Measurements from ENCODE around the gene ACADM. TPM values are rescaled to one million over a fixed set of nuclear protein-coding genes. Genes with fewer than 3 reads are reported as not detected.
A peak's percentile ranks its signal among the peaks of the same experiment; 100 is the strongest.

The ACADM gene
- total and polyA plus RNA-seq, 2 of the 13 experiments (the other 11 are each of a cell fraction or from before 2014, with no cell fraction given), result 43.7 to 92.2 TPM

DNA sequence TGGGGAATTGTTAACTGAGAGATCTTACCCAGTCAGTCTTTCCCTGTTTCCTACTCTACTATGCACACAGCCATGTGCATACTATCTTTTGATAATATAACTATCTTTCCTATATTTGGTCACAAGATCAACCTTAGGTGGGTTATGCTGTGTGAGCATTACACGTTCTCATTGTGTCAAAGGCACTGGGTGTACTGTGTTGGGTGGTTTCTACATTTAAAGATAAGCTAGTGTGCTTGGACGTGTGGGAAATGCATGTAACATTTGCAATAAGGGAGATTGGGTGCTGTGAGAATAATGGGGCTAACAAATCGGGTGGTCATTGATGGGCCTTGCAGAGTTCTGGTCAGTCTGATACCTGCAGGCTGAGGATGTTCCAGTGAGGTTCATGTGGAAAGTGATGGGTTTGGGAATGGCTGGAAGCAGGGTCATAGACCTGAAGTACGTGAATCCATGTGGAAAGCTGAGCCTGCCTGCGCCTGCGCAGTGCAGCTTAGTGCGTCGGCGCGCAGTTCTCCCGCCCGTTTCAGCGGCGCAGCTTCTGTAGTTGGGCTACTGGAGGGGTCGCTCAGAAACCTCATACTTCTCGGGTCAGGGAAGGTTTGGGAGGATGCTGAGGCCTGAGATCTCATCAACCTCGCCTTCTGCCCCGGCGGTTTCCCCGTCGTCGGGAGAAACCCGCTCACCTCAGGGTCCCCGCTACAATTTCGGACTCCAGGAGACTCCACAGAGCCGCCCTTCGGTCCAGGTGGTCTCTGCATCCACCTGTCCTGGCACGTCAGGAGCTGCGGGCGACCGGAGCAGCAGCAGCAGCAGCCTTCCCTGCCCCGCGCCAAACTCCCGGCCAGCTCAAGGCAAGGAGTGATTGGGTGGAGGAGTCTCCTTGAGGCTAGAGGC lies 72.1 kb downstream of the ACADM start, which contains the start of gene MSH4 (continued):
- TF ChIP-seq, protein P1, sequence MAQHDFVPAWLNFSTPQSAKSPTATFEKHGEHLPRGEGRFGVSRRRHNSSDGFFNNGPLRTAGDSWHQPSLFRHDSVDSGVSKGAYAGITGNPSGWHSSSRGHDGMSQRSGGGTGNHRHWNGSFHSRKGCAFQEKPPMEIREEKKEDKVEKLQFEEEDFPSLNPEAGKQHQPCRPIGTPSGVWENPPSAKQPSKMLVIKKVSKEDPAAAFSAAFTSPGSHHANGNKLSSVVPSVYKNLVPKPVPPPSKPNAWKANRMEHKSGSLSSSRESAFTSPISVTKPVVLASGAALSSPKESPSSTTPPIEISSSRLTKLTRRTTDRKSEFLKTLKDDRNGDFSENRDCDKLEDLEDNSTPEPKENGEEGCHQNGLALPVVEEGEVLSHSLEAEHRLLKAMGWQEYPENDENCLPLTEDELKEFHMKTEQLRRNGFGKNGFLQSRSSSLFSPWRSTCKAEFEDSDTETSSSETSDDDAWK (CRISPR knock-in tag; IDR thresholded peaks at IDR 0.05), result no peak
- no peak for TF ChIP-seq ZNF816 (CRISPR knock-in tag; IDR thresholded peaks at IDR 0.05; ENCODE audit: borderline replicate concordance)
- TF ChIP-seq NFIC (IDR thresholded peaks at IDR 0.05; ENCODE audit: low read length), result no peak
- TF ChIP-seq SIN3A (IDR thresholded peaks at IDR 0.05; ENCODE audit: borderline replicate concordance, low read depth, low read length), result 0 out of 2 replicates have a peak, but pooled peaks have one; percentile 10
- peak; percentile 80; the same call in 1 of the 2 replicates for TF ChIP-seq ZC3H4 (CRISPR knock-in tag; IDR thresholded peaks at IDR 0.05; ENCODE audit: borderline replicate concordance)
- TF ChIP-seq POLR2AphosphoS2 (IDR thresholded peaks at IDR 0.05; ENCODE audit: low read depth, low read length), result peak; percentile 94
- TF ChIP-seq, protein P2, sequence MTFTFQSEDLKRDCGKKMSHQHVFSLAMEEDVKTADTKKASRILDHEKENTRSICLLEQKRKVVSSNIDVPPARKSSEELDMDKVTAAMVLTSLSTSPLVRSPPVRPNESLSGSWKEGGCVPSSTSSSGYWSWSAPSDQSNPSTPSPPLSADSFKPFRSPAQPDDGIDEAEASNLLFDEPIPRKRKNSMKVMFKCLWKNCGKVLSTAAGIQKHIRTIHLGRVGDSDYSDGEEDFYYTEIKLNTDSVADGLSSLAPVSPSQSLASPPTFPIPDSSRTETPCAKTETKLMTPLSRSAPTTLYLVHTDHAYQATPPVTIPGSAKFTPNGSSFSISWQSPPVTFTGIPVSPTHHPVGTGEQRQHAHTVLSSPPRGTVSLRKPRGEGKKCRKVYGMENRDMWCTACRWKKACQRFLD (CRISPR knock-in tag; IDR thresholded peaks at IDR 0.05; ENCODE audit: borderline replicate concordance), result no peak
- TF ChIP-seq HMG20A (CRISPR knock-in tag; IDR thresholded peaks at IDR 0.05; ENCODE audit: borderline replicate concordance), result no peak
- TF ChIP-seq, protein P3, sequence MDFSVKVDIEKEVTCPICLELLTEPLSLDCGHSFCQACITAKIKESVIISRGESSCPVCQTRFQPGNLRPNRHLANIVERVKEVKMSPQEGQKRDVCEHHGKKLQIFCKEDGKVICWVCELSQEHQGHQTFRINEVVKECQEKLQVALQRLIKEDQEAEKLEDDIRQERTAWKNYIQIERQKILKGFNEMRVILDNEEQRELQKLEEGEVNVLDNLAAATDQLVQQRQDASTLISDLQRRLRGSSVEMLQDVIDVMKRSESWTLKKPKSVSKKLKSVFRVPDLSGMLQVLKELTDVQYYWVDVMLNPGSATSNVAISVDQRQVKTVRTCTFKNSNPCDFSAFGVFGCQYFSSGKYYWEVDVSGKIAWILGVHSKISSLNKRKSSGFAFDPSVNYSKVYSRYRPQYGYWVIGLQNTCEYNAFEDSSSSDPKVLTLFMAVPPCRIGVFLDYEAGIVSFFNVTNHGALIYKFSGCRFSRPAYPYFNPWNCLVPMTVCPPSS (IDR thresholded peaks at IDR 0.05), result no peak
- peak; percentile 44 for TF ChIP-seq RAD21 (CRISPR knock-in tag; IDR thresholded peaks at IDR 0.05)
- no peak for TF ChIP-seq ZFP90 (CRISPR knock-in tag; IDR thresholded peaks at IDR 0.05; ENCODE audit: borderline replicate concordance)
- TF ChIP-seq ZNF792 (CRISPR knock-in tag; IDR thresholded peaks at IDR 0.05), result no peak
- TF ChIP-seq, protein P4, sequence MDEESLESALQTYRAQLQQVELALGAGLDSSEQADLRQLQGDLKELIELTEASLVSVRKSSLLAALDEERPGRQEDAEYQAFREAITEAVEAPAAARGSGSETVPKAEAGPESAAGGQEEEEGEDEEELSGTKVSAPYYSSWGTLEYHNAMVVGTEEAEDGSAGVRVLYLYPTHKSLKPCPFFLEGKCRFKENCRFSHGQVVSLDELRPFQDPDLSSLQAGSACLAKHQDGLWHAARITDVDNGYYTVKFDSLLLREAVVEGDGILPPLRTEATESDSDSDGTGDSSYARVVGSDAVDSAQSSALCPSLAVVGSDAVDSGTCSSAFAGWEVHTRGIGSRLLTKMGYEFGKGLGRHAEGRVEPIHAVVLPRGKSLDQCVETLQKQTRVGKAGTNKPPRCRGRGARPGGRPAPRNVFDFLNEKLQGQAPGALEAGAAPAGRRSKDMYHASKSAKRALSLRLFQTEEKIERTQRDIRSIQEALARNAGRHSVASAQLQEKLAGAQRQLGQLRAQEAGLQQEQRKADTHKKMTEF (CRISPR knock-in tag; IDR thresholded peaks at IDR 0.05), result peak; percentile 30; the same call in 1 of the 2 replicates
- TF ChIP-seq NR2C2 (CRISPR knock-in tag; IDR thresholded peaks at IDR 0.05; ENCODE audit: borderline replicate concordance), result no peak
- no peak for TF ChIP-seq LCORL (IDR thresholded peaks at IDR 0.05)
- TF ChIP-seq LCORL (CRISPR knock-in tag; IDR thresholded peaks at IDR 0.05), result no peak
- TF ChIP-seq RBFOX2 (IDR thresholded peaks at IDR 0.05; ENCODE audit: low read depth, low read length), result peak; percentile 64
- peak; percentile 77 for TF ChIP-seq SRSF4 (IDR thresholded peaks at IDR 0.05; ENCODE audit: low read depth, low read length, poor library complexity, severe bottlenecking)
- TF ChIP-seq SYNCRIP (IDR thresholded peaks at IDR 0.05; ENCODE audit: insufficient read depth, low read depth, low read length), result no peak
- TF ChIP-seq NONO (IDR thresholded peaks at IDR 0.05), result no peak
- no peak; the same call in 1 of the 2 replicates for TF ChIP-seq NONO (CRISPR knock-in tag; conservative IDR thresholded peaks at IDR 0.05)
- no peak for TF ChIP-seq ZSCAN9 (CRISPR knock-in tag; IDR thresholded peaks at IDR 0.05; ENCODE audit: borderline replicate concordance)
- TF ChIP-seq SOX13 (IDR thresholded peaks at IDR 0.05), result no peak
- TF ChIP-seq SOX13 (CRISPR knock-in tag; conservative IDR thresholded peaks at IDR 0.05 in 1 of 2, IDR thresholded peaks at IDR 0.05 in 1 of 2), result peak in 1 of 2 experiments; percentile 83; a peak in 1 of 4 replicates
- no peak for TF ChIP-seq RXRB (CRISPR knock-in tag; IDR thresholded peaks at IDR 0.05; ENCODE audit: borderline replicate concordance)
- no peak; the same call in 1 of the 2 replicates for TF ChIP-seq ZNF354B (CRISPR knock-in tag; IDR thresholded peaks at IDR 0.05)
